ENCODE data around the gene ATXN1. TPM values are rescaled to one million over a fixed set of nuclear protein-coding genes. Genes with fewer than 3 reads are reported as not detected.

ATXN1 gene
- total RNA-seq, 4 donors from 2014 or later, result 24.9 to 48.0 (median 36.8) TPM

GRCh38 chr6:16653226-16653625 is 108.0 kb downstream of the ATXN1 start:
- Histone ChIP-seq H3K36me3 (peaks cover 0 to 30% (median 0%) of the 10 kb centered on the region in 3 donors), H3K9me3 (no peaks in the 10 kb centered on the region), H3K27ac (no peak overlapping the region), H3K27me3 (no peaks in the 10 kb centered on the region), H3K4me3 (no peak overlapping the region), H3K4me1 (no peaks in the 10 kb centered on the region)
- 97 to 98% methylated on average over 7 of the region's 7 CpGs for WGBS, 2 donors
- DNase-seq (ENCODE audit: low spot score in 2 of 2), result no peak
- TF ChIP-seq EP300 (IDR thresholded peaks at IDR 0.05), result no peak

- 75 to 79% methylated on average over 6 of the region's 6 CpGs for whole genome bisulfite sequencing, 2 donors
- no peak overlapping the region for H3K27ac ChIP-seq
- no peaks in the 10 kb centered on the region for H3K27me3 ChIP-seq
- no peak for DNase-seq (ENCODE audit: low spot score in 2 of 2)
- TF ChIP-seq POLR2A (IDR thresholded peaks at IDR 0.05), result no peak
- TF ChIP-seq EP300 (IDR thresholded peaks at IDR 0.05), result no peak
- TF ChIP-seq CTCF (IDR thresholded peaks at IDR 0.05), result no peak
- no peaks in the 10 kb centered on the region for H3K9me3 ChIP-seq
- H3K36me3 ChIP-seq, result peaks cover 0 to 30% (median 0%) of the 10 kb centered on the region in 3 donors
- no peaks in the 10 kb centered on the region for H3K4me1 ChIP-seq
- no peak overlapping the region for H3K4me3 ChIP-seq
Observed at GRCh38 chr6:16651871-16652270, 109.4 kb downstream of the ATXN1 start.

- no peaks in the 10 kb centered on the region for H3K9me3 ChIP-seq
- WGBS, 2 donors, result 76 to 78% methylated on average over 5 of the region's 5 CpGs
- H3K27ac ChIP-seq, result no peak overlapping the region
- H3K36me3 ChIP-seq, result peaks cover 0 to 14% (median 0%) of the 10 kb centered on the region in 3 donors
- DNase-seq (ENCODE audit: low spot score in 2 of 2), result no peak
- H3K4me3 ChIP-seq, result no peak overlapping the region
- peaks cover 0 to 4% (median 0%) of the 10 kb centered on the region in 4 donors for H3K4me1 ChIP-seq
- TF ChIP-seq EP300 (IDR thresholded peaks at IDR 0.05) (no peak), CTCF (IDR thresholded peaks at IDR 0.05) (no peak), POLR2A (IDR thresholded peaks at IDR 0.05) (no peak)
- no peaks in the 10 kb centered on the region for H3K27me3 ChIP-seq
Observed at GRCh38 chr6:16649890-16650289, 111.4 kb downstream of the ATXN1 start.

- Histone ChIP-seq H3K4me3 (no peak overlapping the region), H3K27ac (no peak overlapping the region), H3K36me3 (peaks cover 0 to 18% (median 0%) of the 10 kb centered on the region in 3 donors), H3K9me3 (no peaks in the 10 kb centered on the region), H3K4me1 (peaks cover 0 to 6% (median 0%) of the 10 kb centered on the region in 4 donors), H3K27me3 (no peaks in the 10 kb centered on the region)
- 72% methylated on average over 2 of the region's 2 CpGs for WGBS, 2 donors
- DNase-seq (ENCODE audit: low spot score in 2 of 2), result no peak
- no peak for TF ChIP-seq EP300 (IDR thresholded peaks at IDR 0.05)
Observed at GRCh38 chr6:16649241-16649640, 112.0 kb downstream of the ATXN1 start.

- no peak for TF ChIP-seq EP300 (IDR thresholded peaks at IDR 0.05)
- no peak for TF ChIP-seq CTCF (IDR thresholded peaks at IDR 0.05)
- no peak for TF ChIP-seq POLR2A (IDR thresholded peaks at IDR 0.05)
- Histone ChIP-seq H3K4me1 (peaks cover 0 to 6% (median 0%) of the 10 kb centered on the region in 4 donors), H3K4me3 (no peak overlapping the region), H3K36me3 (peaks cover 0 to 8% (median 0%) of the 10 kb centered on the region in 3 donors), H3K27me3 (no peaks in the 10 kb centered on the region), H3K9me3 (no peaks in the 10 kb centered on the region), H3K27ac (no peak overlapping the region)
- WGBS, 2 donors, result 96 to 98% methylated on average over 5 of the region's 5 CpGs
- no peak for DNase-seq (ENCODE audit: low spot score in 2 of 2)
Observed at GRCh38 chr6:16648003-16648402, 113.3 kb downstream of the ATXN1 start.

- Histone ChIP-seq H3K36me3 (peaks cover 0 to 7% (median 0%) of the 10 kb centered on the region in 3 donors), H3K4me3 (no peak overlapping the region), H3K9me3 (no peaks in the 10 kb centered on the region), H3K27ac (no peak overlapping the region), H3K4me1 (peaks cover 0 to 6% (median 0%) of the 10 kb centered on the region in 4 donors), H3K27me3 (no peaks in the 10 kb centered on the region)
- no peak for TF ChIP-seq POLR2A (IDR thresholded peaks at IDR 0.05)
- TF ChIP-seq EP300 (IDR thresholded peaks at IDR 0.05), result no peak
- TF ChIP-seq CTCF (IDR thresholded peaks at IDR 0.05), result no peak
- 88 to 89% methylated on average over 4 of the region's 4 CpGs for WGBS, 2 donors
- DNase-seq (ENCODE audit: low spot score in 2 of 2), result no peak
Observed at GRCh38 chr6:16647422-16647821, 113.8 kb downstream of the ATXN1 start.
